ENCODE measurements around the gene TNFRSF17. TPM values are rescaled to one million over a fixed set of nuclear protein-coding genes. Genes with fewer than 3 reads are reported as not detected.

TNFRSF17 gene
- total and polyA plus RNA-seq, 2 of the 13 experiments (the other 11 are each of a cell fraction or from before 2014, with no cell fraction given): not detected

- TF ChIP-seq JUN (CRISPR knock-in tag; IDR thresholded peaks at IDR 0.05) (no peak), ZNF446 (CRISPR knock-in tag; IDR thresholded peaks at IDR 0.05) (no peak), TAF15 (IDR thresholded peaks at IDR 0.05; ENCODE audit: low read depth, low read length, poor library complexity, severe bottlenecking) (no peak), UBTF (CRISPR knock-in tag; IDR thresholded peaks at IDR 0.05) (peak; percentile 36; the same call in 1 of the 2 replicates), XRCC5 (optimal IDR thresholded peaks at IDR 0.05; ENCODE audit: low read length) (peak; percentile 41), CENPBD1 (CRISPR knock-in tag; IDR thresholded peaks at IDR 0.05; ENCODE audit: borderline replicate concordance, low read depth) (no peak), SP140L (CRISPR knock-in tag; IDR thresholded peaks at IDR 0.05; ENCODE audit: borderline replicate concordance) (no peak), ZFY (CRISPR knock-in tag; IDR thresholded peaks at IDR 0.05) (no peak), ZBTB2 (CRISPR knock-in tag; IDR thresholded peaks at IDR 0.05; ENCODE audit: low read depth) (no peak), CEBPG (CRISPR knock-in tag; IDR thresholded peaks at IDR 0.05) (no peak), EEA1 (CRISPR knock-in tag; IDR thresholded peaks at IDR 0.05; ENCODE audit: borderline replicate concordance) (no peak), ZNF501 (CRISPR knock-in tag; IDR thresholded peaks at IDR 0.05) (peak; percentile 71), MTERF4 (CRISPR knock-in tag; IDR thresholded peaks at IDR 0.05) (no peak), ZNF569 (CRISPR knock-in tag; IDR thresholded peaks at IDR 0.05; ENCODE audit: borderline replicate concordance) (no peak), ZFP41 (CRISPR knock-in tag; IDR thresholded peaks at IDR 0.05; ENCODE audit: borderline replicate concordance) (no peak), ZMYM3 (CRISPR knock-in tag; IDR thresholded peaks at IDR 0.05) (peak; percentile 14; the same call in 1 of the 2 replicates), MEIS1 (CRISPR knock-in tag; IDR thresholded peaks at IDR 0.05; ENCODE audit: borderline replicate concordance) (no peak), ZNF33A (CRISPR knock-in tag; IDR thresholded peaks at IDR 0.05; ENCODE audit: borderline replicate concordance) (no peak), CREB3 (CRISPR knock-in tag; IDR thresholded peaks at IDR 0.05) (no peak), SALL2 (CRISPR knock-in tag; IDR thresholded peaks at IDR 0.05) (0 out of 2 replicates have a peak, but pooled peaks have one; percentile 44)
Observed at GRCh38 chr16:11972128-11972527, 7.1 kb downstream of the TNFRSF17 start (continued).

All from HepG2 (cell line).